ENCODE data around the gene MYEOV.

MYEOV gene

DNA sequence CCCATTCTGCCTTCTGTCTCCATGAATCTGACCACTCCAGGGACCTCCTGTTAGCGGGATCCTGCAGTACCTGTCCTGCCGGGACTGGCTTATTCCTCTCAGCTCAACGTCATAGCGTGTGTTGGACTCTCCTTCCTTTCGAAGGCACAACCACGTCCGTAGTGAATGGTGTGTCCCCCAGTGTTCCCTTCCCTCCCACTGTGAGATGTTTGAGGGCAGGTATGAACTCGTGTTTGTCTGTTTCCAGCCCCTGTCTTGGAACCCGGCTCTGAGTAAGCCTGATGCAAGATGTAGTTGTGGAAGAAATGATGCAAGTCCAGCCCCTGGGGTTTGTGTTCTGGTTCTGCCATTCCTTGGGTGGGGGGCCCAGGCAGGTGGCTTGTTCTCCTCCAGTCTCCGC is 10.5 kb upstream of the MYEOV start:
- ChIA-PET CTCF (interaction anchor here (1.4 to 1.8 kb wide), 2 partner anchors 9 kb away, joined by 7 read pairs; no protein-coding TSS in a partner anchor), POLR2A (no interaction called here)
- no peak for DNase-seq (ENCODE audit: extremely low spot score)
- TF ChIP-seq, protein P1, sequence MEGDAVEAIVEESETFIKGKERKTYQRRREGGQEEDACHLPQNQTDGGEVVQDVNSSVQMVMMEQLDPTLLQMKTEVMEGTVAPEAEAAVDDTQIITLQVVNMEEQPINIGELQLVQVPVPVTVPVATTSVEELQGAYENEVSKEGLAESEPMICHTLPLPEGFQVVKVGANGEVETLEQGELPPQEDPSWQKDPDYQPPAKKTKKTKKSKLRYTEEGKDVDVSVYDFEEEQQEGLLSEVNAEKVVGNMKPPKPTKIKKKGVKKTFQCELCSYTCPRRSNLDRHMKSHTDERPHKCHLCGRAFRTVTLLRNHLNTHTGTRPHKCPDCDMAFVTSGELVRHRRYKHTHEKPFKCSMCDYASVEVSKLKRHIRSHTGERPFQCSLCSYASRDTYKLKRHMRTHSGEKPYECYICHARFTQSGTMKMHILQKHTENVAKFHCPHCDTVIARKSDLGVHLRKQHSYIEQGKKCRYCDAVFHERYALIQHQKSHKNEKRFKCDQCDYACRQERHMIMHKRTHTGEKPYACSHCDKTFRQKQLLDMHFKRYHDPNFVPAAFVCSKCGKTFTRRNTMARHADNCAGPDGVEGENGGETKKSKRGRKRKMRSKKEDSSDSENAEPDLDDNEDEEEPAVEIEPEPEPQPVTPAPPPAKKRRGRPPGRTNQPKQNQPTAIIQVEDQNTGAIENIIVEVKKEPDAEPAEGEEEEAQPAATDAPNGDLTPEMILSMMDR (IDR thresholded peaks at IDR 0.05; ENCODE audit: control extremely low read depth, extremely low read depth, low read depth, missing control alignments): no peak

GRCh38 chr11:69284081-69284511 is 9.9 kb upstream of the MYEOV start:
- TF ChIP-seq, protein P1 (IDR thresholded peaks at IDR 0.05; ENCODE audit: control extremely low read depth, extremely low read depth, low read depth, missing control alignments): no peak
- ChIA-PET CTCF (interaction anchor here (1.4 kb wide), 1 partner anchor 8 kb away, joined by 7 read pairs; no protein-coding TSS in a partner anchor), POLR2A (no interaction called here)

DNA sequence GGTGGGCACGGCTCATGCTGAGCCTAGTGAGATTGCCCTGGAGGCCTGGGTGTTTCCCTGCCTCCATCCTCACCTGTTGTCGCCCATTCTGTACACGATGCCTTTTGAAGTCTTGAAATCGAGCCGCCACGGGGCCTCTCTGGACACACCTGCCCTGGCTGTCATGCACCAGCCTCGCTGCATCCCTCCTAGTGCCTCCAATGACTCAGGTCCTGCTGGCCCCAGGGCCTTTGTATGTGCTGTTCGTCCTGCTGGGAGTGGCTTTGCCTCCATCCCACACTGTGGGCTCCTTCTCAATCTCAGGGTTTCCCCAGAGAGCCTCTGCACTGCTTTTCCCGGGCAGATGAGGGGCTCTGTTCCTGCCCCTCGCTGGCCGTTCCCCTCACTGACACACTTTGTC is 8.9 kb upstream of the MYEOV start:
- TF ChIP-seq, protein P1 (IDR thresholded peaks at IDR 0.05; ENCODE audit: control extremely low read depth, extremely low read depth, low read depth, missing control alignments): no peak
- POLR2A ChIA-PET: no interaction called here
- no peak for DNase-seq (ENCODE audit: extremely low spot score)
- CTCF ChIA-PET: interaction anchor here (1.5 kb wide), 1 partner anchor 8 kb away, joined by 5 read pairs; no protein-coding TSS in a partner anchor

More at GRCh38 chr11:69284081-69284511, 9.9 kb upstream of the MYEOV start:
- DNase-seq (ENCODE audit: extremely low spot score): no peak

- TF ChIP-seq, protein P1 (IDR thresholded peaks at IDR 0.05; ENCODE audit: control extremely low read depth, extremely low read depth, low read depth, missing control alignments): no peak
- DNase-seq (ENCODE audit: extremely low spot score): no peak
- CTCF ChIA-PET: interaction anchor here (1.5 kb wide), 1 partner anchor 9 kb away, joined by 5 read pairs; no protein-coding TSS in a partner anchor
- POLR2A ChIA-PET: no interaction called here
Observed at GRCh38 chr11:69285766-69286165, 8.2 kb upstream of the MYEOV start.

DNA sequence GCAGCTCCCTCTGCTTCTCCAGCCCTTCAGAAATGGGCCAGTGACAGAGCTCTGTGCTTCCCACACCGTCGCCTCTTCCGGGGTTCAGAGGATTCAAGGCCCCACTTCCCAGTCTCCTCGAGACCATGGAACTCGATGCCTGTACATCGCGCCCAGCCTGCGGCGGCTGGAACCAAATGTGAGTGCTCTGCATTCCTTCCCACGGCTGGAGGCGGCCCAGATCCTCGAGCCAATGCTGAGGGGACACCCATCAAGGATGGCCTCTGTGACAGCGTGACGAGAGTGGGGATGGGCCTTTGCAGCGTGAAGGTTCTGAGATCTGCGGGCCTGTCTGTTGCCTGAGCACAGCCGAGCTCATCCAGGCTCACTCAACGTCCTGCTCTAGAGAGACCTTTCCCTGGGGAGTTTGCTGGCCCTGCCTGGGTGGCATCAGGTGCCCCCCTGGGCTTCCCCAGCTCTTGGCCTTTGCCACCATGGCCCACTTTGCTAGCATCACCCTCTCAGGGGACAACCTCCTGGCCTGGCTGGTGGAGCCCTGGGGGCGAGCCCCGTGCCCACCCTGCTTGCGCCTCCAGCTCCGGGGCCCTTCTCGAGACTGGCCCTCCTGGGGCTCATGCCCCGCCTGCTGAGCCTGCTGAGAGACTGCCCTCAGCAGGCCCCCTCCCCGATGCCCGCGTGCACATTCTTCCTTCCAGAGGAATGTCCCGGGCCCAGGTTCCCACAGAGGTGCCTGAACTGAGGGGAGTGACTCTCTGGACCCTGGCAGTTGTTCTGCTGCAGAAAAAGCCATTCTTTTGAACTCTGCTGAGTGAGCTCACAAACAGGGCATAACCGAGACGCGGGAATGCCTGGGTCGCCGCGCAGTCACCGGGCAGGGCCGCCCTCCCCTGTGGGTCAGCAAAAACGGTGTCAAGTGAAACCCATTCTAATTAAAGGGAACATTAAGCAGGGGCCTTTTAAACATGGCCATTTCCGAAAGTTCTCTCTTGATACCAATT is 7.3 kb upstream of the MYEOV start:
- ChIA-PET CTCF (interaction anchor here (1.4 to 1.9 kb wide), 3 partner anchors 8 to 10 kb away, joined by 3 to 6 read pairs (median 5); no protein-coding TSS in a partner anchor), POLR2A (no interaction called here)
- DNase-seq (ENCODE audit: extremely low spot score): no peak
- TF ChIP-seq, protein P1 (IDR thresholded peaks at IDR 0.05; ENCODE audit: control extremely low read depth, extremely low read depth, low read depth, missing control alignments): no peak

DNA sequence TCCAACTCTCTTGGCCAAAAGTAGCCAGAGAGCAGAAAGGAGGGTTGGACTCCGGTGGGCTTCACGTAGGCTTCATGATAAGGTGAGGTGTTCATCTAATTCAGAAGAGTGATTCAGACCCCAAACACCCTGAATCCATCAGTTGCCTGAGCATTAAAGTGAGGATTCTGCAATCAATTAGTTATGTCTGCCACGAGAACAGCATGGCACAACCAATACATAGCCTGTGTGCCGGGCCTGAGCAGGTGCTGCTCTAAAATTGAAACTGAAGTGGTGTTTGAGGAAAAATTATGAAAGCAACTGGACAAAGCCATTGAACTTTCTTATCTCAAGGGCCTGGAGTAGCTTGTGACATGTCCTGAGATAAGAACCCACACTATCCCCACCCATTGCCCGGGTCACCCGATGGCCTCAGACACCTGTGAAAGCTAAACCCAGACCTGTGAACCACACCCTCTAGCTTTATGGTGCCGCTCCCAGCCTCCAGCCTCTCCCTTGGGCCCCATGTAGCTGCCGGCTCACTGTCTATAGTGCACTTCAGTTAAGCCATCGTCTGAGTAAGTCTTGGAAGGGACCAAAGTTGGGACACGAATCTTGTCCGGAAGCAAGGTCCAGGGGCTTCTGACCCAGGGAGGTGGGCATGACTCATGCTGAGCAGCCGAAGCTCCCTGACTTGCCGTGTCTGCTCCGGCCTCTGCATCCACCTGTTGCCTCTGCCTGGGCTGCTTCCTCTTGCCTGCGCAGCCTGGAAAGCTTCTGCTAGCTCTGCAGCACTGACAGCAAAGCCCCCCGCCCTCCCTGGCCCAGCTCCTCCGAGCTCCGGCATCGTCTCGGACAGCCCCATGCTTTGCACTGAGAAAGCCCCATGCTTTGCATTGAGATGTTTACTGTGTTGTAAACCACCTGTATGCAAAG is 5.7 kb upstream of the MYEOV start:
- ChIA-PET CTCF (interaction anchor here (1.4 to 1.9 kb wide), 2 partner anchors 9 to 10 kb away, joined by 3 to 6 read pairs; no protein-coding TSS in a partner anchor), POLR2A (no interaction called here)
- TF ChIP-seq, protein P1 (IDR thresholded peaks at IDR 0.05; ENCODE audit: control extremely low read depth, extremely low read depth, low read depth, missing control alignments): no peak
- DNase-seq (ENCODE audit: extremely low spot score): no peak

Measured in GM10248 (cell line).